HG03565 (cell line): Measurements from ENCODE around the gene CELF4.

Experiments used
- ATAC-seq: cut with Tn5 transposase; IDR thresholded peaks from one replicate; pipeline ENCODE4 v1.9.1; 2021; ENCODE audit warnings: mild to moderate bottlenecking, moderate library complexity; ENCODE audit not compliant: unreplicated experiment

Gene CELF4

DNA sequence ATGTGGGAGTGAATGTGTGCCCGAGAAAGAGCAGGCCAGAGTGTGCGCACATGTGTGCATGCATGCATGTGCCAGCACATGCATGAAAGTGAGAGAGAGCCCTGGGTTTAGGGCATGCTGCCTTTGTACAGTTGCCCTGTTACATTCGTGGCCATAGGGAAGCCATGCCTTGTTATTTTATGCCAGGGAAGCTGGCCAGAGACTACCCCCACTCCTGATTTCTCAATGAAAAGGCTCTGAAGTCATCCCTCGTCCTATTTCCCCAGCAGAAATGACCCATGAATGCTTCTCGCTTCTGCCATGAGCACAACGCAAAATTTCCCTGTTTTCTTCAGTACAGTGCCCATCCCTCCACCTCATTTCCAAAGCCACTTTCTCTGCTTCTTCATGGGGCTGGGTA is 143.0 kb downstream of the CELF4 start:
- no peak for ATAC-seq

DNA sequence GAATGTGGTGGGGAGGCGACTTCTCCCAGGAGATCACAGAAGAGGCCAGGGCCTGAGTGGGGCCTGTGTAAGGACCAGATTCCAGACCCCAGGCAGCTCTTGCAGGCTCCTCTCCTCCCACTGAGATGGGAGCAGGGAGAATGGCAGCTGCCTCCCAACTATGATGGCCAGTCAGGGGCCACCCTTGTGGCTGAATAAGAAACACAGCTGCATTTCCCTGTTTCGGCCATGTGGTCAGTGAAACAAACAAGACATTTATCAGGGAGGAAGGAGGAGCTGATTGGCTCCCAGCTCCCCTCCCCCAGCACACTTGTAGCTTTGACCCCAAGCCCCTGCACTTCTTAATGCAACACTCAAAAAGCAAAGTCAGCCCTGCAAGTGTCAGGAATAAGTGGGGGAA is 143.5 kb downstream of the CELF4 start:
- ATAC-seq = no peak

DNA sequence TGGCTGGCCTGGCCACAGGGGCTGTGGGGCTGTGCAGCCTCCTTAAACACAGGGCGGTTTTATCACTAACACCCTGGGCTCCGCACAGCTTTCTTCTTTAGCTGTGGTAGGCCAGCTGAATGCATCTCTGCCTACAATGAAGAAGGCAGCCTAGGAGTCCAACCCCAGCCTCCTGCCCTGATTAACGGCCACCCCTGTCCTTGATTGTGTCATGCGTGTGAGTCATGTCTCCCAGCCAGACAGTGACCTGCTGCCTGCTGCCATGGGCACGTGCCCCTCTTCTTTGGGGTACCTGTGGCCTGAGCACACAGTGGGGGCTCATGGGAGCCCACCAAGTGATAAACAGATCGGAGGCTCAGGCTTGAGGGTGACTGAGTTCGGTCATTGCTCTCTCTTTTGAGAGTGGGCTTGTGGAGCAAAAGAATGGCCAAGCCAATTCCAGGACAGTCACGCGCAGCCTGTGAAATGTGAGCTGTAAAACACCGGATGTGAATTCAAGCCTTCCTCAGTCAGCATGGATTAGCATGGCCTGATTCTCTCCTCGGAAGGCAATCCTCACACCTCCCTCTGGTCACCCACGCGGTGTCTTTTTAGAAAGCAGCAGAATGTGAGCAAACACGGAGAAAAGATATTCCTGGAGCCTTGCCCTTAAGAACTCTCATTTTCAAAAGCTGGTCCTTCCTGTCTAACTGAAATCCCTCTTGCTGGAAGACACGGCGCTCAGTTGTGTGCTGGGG is 144.1 kb downstream of the CELF4 start:
- ATAC-seq = no peak

DNA sequence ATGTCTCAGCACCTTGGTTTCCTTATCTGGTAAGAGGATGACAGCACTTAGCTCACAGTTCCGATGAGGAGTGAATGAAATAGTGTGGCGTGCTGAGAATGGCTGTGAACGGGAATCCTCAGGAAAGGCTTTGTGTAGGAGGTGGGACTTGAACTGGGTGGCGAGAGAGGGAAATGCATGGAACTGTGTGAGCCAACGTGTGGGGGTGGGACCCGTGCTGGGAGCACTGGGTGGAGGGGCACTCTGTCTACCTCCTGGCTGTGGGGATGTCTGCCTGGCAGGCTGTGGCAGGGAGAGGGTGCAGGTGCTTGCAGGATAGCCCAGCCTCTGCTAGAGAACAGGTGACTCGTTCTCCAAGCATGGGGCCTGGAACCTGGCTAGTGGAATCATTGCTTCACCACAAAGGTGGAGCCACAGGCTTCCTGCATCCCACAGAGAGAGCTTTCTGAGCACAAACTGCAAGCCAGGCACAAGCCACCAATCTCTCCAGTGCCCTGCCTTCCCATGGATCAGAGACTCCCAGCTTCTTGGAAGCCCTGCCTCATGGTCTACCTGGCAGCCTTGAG is 145.2 kb downstream of the CELF4 start:
- no peak for ATAC-seq

DNA sequence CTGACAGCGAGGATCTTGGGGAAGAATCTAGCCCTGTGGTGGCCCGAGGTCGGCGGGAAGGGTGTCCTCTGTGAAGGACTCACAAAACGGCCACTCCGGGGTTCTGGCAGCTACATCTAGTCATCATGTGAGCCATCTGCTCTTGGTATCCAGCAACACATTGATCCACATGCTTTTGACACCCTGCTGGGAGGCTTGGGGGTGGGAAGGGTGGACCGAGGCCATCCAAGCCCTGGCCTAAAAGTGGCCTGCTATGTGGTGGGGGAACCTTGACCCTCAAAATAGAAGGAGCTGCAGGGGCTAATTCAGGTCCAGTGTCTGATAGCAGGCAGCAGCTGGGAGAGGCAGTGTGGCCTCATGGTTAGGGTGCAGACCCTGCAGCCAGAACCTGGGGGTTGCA is 145.7 kb downstream of the CELF4 start:
- ATAC-seq = no peak

DNA sequence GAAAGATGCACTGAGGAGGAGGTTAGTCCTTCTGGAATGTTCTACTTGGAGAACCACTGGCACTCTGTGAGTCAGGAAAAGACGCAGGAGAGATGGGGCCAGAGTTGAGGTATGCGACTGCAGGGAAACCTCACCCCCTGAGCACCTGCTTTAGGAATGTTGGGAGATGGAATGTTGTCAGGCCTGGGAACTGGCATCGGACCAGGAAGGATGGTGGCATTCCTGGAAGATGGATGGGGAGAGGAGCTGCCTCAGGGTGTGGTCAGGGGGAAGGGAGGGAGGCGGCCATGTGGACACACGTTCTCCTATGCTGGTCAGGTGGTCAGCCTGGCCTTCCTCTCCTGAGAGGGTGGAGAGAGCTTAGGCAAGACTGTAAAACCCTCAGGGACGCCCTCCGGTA is 146.3 kb downstream of the CELF4 start:
- ATAC-seq = no peak

DNA sequence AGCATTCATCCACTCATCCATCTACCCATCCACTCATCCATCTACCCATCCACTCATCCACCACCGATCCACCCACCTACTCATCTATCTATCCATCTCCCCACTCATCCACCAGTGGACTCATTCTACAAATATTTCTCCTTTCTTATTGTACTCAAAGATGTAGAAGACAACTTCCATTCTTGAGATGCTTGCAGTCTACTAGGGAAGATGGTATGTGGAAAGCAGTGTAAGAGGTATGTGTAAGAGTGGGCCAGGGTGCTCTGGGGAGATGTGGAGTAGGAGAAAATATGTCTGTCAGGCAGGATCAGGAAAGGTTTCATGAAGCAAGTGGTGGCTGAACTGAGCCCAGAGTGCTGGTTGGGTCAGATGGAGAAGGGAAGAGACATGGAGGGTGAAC is 150.8 kb downstream of the CELF4 start:
- ATAC-seq = no peak

DNA sequence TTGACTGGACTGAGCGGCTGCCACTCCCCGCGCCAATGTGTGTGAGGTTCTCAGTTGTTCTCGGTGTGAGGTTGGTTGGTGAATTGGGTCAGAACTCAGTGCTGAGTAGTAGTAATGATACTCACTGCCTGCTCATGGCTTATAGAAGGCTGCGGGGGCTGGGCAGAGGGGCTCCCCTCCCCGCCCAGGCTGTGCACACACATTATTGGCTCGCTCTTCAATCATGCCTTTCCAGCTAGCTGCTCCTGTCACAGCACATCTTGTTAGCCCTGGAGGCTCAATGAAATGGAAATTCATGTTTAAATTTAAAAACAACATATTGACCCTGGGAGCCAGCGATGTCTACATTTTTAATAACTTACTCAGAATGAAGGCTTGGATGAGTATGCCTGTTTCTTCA is 152.8 kb downstream of the CELF4 start:
- no peak for ATAC-seq

DNA sequence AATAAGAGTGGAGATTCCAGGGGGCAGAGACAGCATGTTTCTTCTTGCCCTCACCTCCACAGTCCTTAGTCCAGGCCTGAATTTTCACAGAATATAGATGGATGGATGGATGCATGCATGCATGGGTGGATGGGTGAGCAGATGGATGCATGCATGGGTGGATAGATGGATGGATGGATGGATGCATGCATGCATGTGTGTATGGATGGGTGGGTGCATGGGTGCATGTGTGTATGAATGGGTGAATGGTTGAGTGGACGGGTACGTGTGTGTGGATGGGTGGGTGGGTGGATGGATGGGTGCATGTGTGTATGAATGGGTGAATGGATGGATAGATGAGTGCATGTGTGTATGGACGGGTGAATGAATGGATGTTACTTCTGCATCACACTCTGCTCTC is 153.3 kb downstream of the CELF4 start:
- no peak for ATAC-seq

DNA sequence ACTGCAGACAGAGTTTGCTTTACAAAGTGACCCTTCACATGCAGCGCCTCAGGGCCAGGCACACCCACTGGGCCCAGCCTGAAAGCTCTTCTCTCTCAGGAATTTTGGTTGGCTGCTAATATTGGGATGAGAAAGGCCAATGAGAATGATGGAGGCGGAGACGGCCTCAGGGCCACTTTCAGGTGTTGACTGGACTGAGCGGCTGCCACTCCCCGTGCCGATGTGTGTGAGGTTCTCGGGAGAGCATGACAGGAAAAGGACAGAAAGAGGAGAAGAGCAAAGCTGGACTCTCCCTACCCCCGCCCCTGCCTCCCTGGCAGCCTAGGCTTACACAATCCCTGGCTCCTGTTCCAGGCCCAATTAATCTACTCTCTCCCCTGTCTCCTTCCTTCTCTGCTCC is 155.7 kb downstream of the CELF4 start:
- ATAC-seq = no peak

DNA sequence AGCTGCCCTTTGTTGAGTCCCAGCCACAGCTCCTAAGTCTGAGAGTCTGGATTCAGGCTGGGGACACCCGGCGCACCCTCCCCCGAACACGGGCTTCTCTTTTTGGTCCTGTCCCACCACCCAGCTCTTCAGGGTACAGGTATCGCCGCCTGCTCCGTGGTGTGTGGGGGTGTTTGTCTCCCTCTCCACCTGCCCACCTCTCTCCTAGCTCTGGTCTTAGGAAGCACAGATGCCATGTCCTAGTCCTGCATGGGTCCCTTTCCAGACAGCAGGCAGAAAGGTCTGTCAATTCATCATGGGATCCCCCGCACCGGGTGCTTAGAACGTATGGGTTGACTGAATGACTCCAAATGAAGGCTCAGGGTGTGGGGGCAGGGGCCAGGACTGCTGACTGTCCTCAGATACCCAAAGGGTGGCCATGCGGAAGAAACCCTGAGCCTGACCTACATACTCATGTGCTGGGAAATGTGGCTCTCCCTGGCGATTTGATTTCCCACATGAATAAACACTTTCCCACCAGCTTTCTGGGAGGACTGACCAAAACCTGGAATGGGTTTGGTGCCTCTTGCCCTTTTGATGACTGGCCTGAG is 156.8 kb downstream of the CELF4 start:
- ATAC-seq = no peak

DNA sequence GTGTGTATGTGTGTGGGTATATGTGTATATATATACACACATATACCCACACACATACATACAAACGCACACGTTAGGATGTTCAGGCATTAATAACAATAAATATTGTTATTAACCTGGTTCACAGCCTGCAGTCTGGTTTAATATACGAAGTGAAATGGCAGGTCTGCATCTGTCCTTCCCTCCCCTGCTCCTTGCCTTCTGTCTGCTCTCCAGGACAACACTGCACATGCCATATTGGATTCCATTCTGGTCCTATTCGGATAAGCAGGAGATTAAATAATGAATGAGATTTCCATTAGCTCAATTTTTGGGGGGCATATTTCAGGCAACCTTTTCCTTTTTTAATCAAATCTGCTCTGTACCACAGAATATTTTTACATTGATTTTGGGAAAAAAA is 158.0 kb downstream of the CELF4 start:
- no peak for ATAC-seq

DNA sequence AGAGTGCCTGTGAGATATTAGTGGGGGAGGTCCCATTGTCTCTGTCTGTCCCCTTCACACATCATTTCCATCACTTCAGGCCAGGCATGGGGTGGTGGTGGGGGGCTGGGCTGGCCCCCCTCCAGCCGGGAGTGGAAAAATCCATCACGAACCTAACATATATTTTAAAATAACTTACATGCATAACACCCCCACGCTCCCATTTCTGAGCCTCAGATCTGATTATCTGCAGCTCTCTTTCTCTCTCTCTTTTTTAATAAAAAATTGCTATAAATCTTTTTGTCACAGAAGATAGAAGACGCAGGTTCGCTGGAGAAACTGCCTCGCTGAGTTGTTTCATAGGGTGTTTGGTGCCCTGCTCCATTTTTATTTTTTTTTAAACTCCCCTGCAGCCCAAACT is 159.8 kb downstream of the CELF4 start:
- no peak for ATAC-seq

DNA sequence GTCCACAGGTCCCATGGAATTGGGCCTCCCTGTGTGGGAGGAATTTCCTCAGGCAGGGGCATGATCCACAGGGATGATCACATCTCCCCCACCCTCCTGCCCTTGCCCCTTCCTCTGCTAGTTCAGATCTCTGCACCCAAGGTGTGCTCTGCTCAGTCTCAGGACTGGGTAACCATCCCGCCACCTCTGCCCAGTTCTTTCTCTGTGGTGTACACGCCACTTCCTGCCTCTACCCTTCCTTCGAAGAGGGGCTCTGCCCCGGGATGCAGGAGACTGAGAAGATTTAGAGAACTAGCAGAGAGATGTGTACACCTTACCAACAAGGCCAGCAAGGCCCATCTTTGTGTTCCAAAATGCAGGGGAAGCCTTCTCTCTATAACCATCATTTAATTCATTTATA is 160.4 kb downstream of the CELF4 start:
- ATAC-seq = no peak

DNA sequence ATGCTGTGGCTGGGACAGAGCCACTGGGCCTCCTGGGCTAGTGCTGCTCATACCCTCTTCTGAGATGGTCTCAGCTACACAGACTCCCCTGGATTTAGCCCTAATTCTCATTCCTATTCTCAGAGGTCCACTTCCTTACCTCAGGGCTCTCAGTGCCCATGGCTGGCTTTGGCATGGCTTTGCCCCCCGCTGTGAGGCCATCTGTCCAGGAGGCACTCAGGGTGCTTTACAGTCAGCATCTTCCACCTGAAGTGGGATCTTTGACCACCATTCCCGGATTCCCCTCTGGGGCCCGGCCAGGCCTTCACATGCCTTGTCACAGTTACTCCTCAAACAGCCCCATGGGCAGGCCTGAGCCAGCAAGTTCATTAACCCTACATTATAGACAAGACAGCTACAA is 161.8 kb downstream of the CELF4 start:
- ATAC-seq = no peak

DNA sequence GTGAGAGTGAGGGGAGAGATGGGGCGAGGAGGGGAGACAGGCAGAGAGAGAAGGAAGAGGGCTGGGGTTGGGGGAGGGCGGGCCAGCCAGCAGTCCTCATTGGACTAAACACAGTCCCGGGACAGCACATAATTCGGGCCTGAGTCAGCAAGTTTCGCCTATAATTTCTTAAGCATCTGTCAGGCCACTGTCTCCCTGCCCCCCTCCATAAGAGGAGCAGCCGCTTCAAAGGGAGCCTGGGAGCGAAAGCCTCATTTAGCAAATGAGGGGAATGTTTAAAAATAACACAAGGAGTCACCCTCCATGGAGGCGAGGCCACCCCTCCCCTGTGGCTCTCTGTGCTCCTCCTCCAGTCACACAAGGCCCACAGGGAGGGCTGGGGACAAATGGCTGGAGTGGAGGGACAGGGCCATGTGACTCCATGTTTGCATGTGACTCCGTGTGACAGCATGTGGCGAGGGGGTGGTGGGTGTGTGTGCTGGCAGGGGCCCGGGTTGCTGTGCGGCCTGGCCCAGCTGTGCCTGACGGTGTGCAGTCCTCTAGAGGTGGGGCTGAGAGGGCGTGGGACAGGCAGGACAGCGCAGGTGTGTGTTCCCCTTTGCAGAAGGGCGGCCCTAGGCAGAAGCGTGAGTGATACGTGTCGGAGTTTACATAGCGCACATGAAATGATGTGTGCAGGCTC is 162.4 kb downstream of the CELF4 start:
- ATAC-seq = no peak

DNA sequence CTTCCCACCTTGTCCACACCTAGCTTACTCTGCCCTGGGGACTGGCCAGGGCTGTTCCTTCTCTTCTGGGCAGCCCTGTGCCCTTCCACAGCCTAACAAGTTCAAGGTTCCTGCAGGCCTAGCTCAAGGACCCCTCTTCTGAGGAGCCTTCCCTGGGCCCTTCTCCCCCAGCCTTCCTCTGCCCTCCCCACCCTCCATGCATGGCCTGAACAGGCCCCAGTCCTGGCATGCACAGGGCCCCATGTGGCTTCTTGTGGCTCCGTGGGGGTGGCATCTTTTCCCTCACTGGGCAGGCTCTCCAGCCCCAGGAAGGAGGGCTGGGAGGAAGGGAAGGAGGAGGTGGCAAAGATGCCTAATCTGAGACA is 162.9 kb downstream of the CELF4 start:
- no peak for ATAC-seq

DNA sequence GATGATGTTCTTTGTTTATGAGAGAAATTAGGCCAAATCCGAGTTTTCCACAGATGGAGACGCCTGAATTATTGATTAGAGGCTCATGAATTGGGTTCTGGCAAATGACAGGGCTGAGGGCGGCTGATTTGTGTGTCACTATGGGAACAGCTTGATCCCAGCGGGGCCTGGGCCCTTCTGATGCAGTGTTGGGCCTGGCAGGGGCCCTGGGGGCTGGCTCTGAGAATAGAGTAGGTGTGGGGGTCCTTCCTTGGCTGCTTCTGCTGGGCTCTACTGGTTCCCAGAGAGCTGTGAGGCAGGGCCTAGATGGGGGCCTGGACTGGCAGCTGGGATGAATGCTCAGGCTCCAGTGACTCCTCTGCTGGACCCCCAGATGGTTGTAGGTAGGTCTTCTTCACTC is 164.8 kb downstream of the CELF4 start:
- ATAC-seq = no peak

DNA sequence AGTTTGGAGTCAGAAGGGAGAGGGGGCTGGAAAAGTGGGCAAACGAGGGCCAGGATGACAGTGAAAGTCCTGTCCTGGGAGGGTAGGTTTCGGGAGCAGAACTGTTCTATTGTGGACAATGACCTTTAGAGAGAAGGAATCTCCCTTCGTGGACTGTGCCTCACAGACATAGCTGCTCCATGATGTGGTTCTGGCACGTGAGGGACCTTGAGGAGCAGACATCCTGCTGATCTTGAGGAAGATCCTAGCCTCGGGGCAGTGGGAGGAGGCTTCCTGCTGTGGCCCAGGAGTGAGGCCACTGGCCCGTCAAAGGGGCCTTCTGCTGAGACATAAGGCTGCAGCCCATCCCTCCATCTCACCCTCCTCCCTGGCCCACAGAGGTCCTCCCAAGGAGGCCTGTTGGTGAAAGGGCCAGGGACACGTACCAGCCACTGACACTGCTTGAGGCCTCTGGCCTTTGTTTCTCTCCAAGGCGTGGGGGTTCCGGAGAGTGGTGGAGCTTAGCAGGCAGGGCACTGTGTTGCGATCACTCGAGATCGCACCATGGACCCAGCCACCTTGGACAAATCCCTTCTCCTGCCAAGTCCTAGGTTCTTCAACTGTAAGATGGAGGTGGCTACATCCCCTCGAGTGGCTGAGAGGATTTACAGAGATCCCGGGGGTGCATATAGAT is 167.2 kb downstream of the CELF4 start:
- ATAC-seq = no peak

DNA sequence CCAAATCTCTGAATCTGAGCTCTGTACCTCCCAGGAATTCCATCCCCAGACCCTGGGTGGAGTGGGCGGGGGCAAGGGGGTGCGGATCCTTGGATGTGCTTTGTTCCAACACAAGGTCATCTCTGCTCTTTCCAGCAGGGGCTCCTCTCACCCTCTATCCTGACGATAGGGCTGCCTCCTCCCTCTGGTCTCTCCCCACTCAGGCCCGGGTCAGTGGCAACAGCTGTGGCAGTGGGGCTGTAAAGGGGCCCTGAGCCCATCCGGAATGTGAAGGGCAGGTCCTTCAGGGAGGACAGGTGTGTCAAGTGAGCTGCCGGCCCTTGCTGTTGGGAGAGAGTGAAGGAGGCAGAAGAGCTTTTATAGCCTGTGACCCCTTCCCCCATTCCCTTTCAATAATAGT is 167.8 kb downstream of the CELF4 start:
- ATAC-seq = no peak

DNA sequence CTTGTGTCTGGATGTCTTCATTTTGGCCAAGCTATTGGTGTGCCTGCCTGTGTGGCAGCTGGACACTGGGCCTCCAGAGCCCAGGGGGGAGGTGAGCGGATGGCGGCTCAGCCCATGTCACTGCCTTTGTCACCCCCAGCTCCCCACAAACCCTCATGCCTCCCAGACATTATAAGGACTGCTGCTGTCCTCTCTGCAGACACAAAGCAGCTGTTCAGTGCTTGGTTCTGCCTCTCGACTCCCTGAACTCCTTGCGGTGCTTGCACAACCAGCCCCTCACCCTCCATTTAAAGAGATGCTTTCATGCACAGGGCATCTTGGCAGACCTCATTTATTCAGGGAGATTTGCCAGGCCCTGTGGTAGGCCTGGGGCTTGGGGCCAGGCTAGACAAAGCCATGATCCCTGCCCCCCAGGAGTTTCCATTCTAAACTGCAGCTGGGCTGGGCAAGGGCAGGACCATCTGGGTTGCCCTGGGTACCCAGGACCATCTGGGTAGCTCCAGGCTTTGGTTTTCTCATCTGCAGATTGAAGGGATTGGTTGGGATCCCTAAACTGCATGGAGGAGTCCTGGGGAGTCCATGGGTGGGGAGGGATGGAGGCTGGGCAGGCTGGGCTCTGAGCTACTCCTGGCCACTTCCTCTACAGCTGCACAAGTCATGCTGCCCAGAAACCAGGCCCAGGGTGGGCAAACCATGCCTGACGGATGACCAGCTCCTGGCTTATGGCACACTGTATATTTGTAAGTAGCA is 168.5 kb downstream of the CELF4 start:
- ATAC-seq = no peak
